HEK293 (cell line): Measurements from ENCODE around the gene ARMH2.

ENCODE experiments used
- EGR2 ChIP-seq: fragments of 450-650 bp; formaldehyde crosslinking; IDR thresholded peaks from 2 replicates; pipeline ENCODE4 v1.5.1; 2016; ENCODE audit warnings: low read depth, missing biosample characterization, missing genetic modification characterization
- ELK4 ChIP-seq: IDR thresholded peaks from 2 replicates; pipeline ENCODE4 v1.6.1; 2011; ENCODE audit warnings: mild to moderate bottlenecking, low read depth, low read length, borderline replicate concordance
- FEZF1 ChIP-seq: fragments of 450-650 bp; formaldehyde crosslinking; IDR thresholded peaks from 2 replicates; pipeline ENCODE4 v1.5.1; 2016; ENCODE audit warnings: missing biosample characterization, missing genetic modification characterization
- GLIS1 ChIP-seq: fragments of 450-650 bp; formaldehyde crosslinking; IDR thresholded peaks from 2 replicates; pipeline ENCODE4 v1.5.1; 2016; ENCODE audit warnings: missing biosample characterization, missing genetic modification characterization
- OSR2 ChIP-seq: fragments of 450-650 bp; formaldehyde crosslinking; IDR thresholded peaks from 2 replicates; pipeline ENCODE4 v1.5.1; 2016; ENCODE audit warnings: missing biosample characterization, missing genetic modification characterization
- OVOL3 ChIP-seq: fragments of 450-650 bp; formaldehyde crosslinking; IDR thresholded peaks from 2 replicates; pipeline ENCODE4 v1.5.1; 2016; ENCODE audit warnings: missing biosample characterization, missing genetic modification characterization
- PBX3 ChIP-seq: sonication (generic); formaldehyde crosslinking; IDR thresholded peaks from 2 replicates; pipeline ENCODE4 v1.8.1; 2022; ENCODE audit warnings: mild to moderate bottlenecking, moderate library complexity, missing genetic modification reagents
- PRDM10 ChIP-seq: fragments of 450-650 bp; formaldehyde crosslinking; IDR thresholded peaks from 2 replicates; pipeline ENCODE4 v1.5.1; 2016; ENCODE audit warnings: missing biosample characterization, missing genetic modification characterization
- TRIM28 ChIP-seq: IDR thresholded peaks from 2 replicates; pipeline ENCODE4 v1.6.1; 2011; ENCODE audit warnings: low read length, control low read depth, borderline replicate concordance
- ZBTB20 ChIP-seq: fragments of 450-650 bp; formaldehyde crosslinking; IDR thresholded peaks from 2 replicates; pipeline ENCODE4 v1.5.1; 2016; ENCODE audit warnings: missing biosample characterization, missing genetic modification characterization
- ZBTB8A ChIP-seq: fragments of 450-650 bp; formaldehyde crosslinking; IDR thresholded peaks from 2 replicates; pipeline ENCODE4 v1.5.1; 2016; ENCODE audit warnings: missing biosample characterization, missing genetic modification characterization
- ZFP41 ChIP-seq: fragments of 450-650 bp; formaldehyde crosslinking; IDR thresholded peaks from 2 replicates; pipeline ENCODE4 v1.5.1; 2016; ENCODE audit warnings: missing biosample characterization, missing genetic modification characterization, borderline replicate concordance
- ZFP69B ChIP-seq: fragments of 450-650 bp; formaldehyde crosslinking; IDR thresholded peaks from 2 replicates; pipeline ENCODE4 v1.5.1; 2016; ENCODE audit warnings: missing biosample characterization, missing genetic modification characterization
- ZNF175 ChIP-seq: fragments of 450-650 bp; formaldehyde crosslinking; IDR thresholded peaks from 2 replicates; pipeline ENCODE4 v1.5.1; 2016; ENCODE audit warnings: missing biosample characterization, missing genetic modification characterization
- ZNF184 ChIP-seq: fragments of 450-650 bp; IDR thresholded peaks from 2 replicates; pipeline ENCODE4 v1.5.1; 2018; ENCODE audit warnings: missing biosample characterization, mild to moderate bottlenecking, missing genetic modification characterization
- ZNF221 ChIP-seq: fragments of 450-650 bp; formaldehyde crosslinking; IDR thresholded peaks from 2 replicates; pipeline ENCODE4 v1.5.1; 2017; ENCODE audit warnings: missing biosample characterization, missing genetic modification characterization, borderline replicate concordance
- ZNF280D ChIP-seq: fragments of 450-650 bp; formaldehyde crosslinking; IDR thresholded peaks from 2 replicates; pipeline ENCODE4 v1.5.1; 2016; ENCODE audit warnings: missing biosample characterization, missing genetic modification characterization
- ZNF324 ChIP-seq: fragments of 450-650 bp; formaldehyde crosslinking; IDR thresholded peaks from 2 replicates; pipeline ENCODE4 v1.5.1; 2016; ENCODE audit warnings: missing biosample characterization, missing genetic modification characterization
- ZNF341 ChIP-seq: fragments of 450-650 bp; formaldehyde crosslinking; IDR thresholded peaks from 2 replicates; pipeline ENCODE4; 2016; ENCODE audit warnings: low read depth, missing biosample characterization, missing genetic modification characterization
- ZNF354C ChIP-seq: fragments of 450-650 bp; formaldehyde crosslinking; IDR thresholded peaks from 2 replicates; pipeline ENCODE4 v1.5.1; 2016; ENCODE audit warnings: missing biosample characterization, missing genetic modification characterization, low read depth, borderline replicate concordance
- ZNF514 ChIP-seq: fragments of 450-650 bp; formaldehyde crosslinking; IDR thresholded peaks from 2 replicates; pipeline ENCODE4 v1.5.1; 2016; ENCODE audit warnings: missing biosample characterization, missing genetic modification characterization
- ZNF530 ChIP-seq: fragments of 450-650 bp; formaldehyde crosslinking; IDR thresholded peaks from 2 replicates; pipeline ENCODE4 v1.5.1; 2016; ENCODE audit warnings: low read depth, missing biosample characterization, missing genetic modification characterization
- ZNF555 ChIP-seq: fragments of 450-650 bp; formaldehyde crosslinking; conservative IDR thresholded peaks from 2 replicates; pipeline ENCODE4 v1.5.1; 2017; ENCODE audit warnings: missing biosample characterization, mild to moderate bottlenecking, missing genetic modification characterization, inconsistent platforms
- ZNF610 ChIP-seq: fragments of 450-650 bp; formaldehyde crosslinking; IDR thresholded peaks from 2 replicates; pipeline ENCODE4 v1.5.1; 2016; ENCODE audit warnings: missing biosample characterization, missing genetic modification characterization, borderline replicate concordance
- ZNF621 ChIP-seq: fragments of 450-650 bp; formaldehyde crosslinking; IDR thresholded peaks from 2 replicates; pipeline ENCODE4 v1.5.1; 2017; ENCODE audit warnings: missing biosample characterization, missing genetic modification characterization
- ZNF791 ChIP-seq: fragments of 450-650 bp; formaldehyde crosslinking; IDR thresholded peaks from 2 replicates; pipeline ENCODE4 v1.5.1; 2016; ENCODE audit warnings: missing biosample characterization, missing genetic modification characterization
- ZNF792 ChIP-seq: fragments of 450-650 bp; formaldehyde crosslinking; IDR thresholded peaks from 2 replicates; pipeline ENCODE4 v1.5.1; 2016; ENCODE audit warnings: missing biosample characterization, missing genetic modification characterization
- ZSCAN18 ChIP-seq: fragments of 450-650 bp; formaldehyde crosslinking; IDR thresholded peaks from 2 replicates; pipeline ENCODE4 v1.5.1; 2016; ENCODE audit warnings: missing biosample characterization, missing genetic modification characterization

ARMH2 gene

GRCh38 chr6:24778121-24778520, 20.6 kb downstream of the ARMH2 start (continued):
- TF ChIP-seq ZFP69B (tag by site-specific recombination), result no peak
- no peak for TF ChIP-seq ZNF792
- no peak for TF ChIP-seq GLIS1 (tag by site-specific recombination)
- no peak for TF ChIP-seq ELK4
- TF ChIP-seq ZNF791, result no peak
- TF ChIP-seq ZNF530 (tag by site-specific recombination), result no peak
- no peak for TF ChIP-seq ZNF354C
- peak; percentile 80 for TF ChIP-seq OSR2 (tag by site-specific recombination)
- no peak for TF ChIP-seq ZNF324
- TF ChIP-seq ZBTB20, result no peak
- TF ChIP-seq OVOL3 (tag by site-specific recombination), result no peak
- no peak for TF ChIP-seq ZSCAN18 (tag by site-specific recombination)
- TF ChIP-seq ZNF555 (tag by site-specific recombination), result no peak
- no peak for TF ChIP-seq ZNF621 (tag by site-specific recombination)
- TF ChIP-seq ZNF221 (tag by site-specific recombination), result no peak
- TF ChIP-seq PRDM10 (tag by site-specific recombination), result no peak
- no peak for TF ChIP-seq ZNF610
- no peak for TF ChIP-seq ZNF184 (tag by site-specific recombination)
- TF ChIP-seq ZNF514 (tag by site-specific recombination), result no peak
- no peak for TF ChIP-seq PBX3 (CRISPR knock-in tag)
- peak; percentile 85 for TF ChIP-seq EGR2 (tag by site-specific recombination)
- TF ChIP-seq TRIM28, result no peak
- no peak for TF ChIP-seq ZFP41 (tag by site-specific recombination)
- TF ChIP-seq ZBTB8A, result no peak
- 0 out of 2 replicates have a peak, but pooled peaks have one; percentile 32 for TF ChIP-seq ZNF341 (tag by site-specific recombination)
- TF ChIP-seq ZNF175 (tag by site-specific recombination), result no peak
- TF ChIP-seq FEZF1, result no peak
- TF ChIP-seq ZNF280D (tag by site-specific recombination), result no peak
